Measurements from ENCODE around the gene LIPE.
A peak's percentile ranks its signal among the peaks of the same experiment; 100 is the strongest.

LIPE gene

GRCh38 chr19:42433503-42434260 lies 6.5 kb upstream of the LIPE start:
- peaks cover 18% of the 10 kb centered on the region for H3K27me3 Mint-ChIP-seq
- DNase-seq, result peak; percentile 78
- H3K4me3 Mint-ChIP-seq, result no peak overlapping the region
- H3K9me3 Mint-ChIP-seq, result no peaks in the 10 kb centered on the region
- no peak overlapping the region for H3K27ac Mint-ChIP-seq
- H3K4me1 Mint-ChIP-seq, result peaks cover 9% of the 10 kb centered on the region
- no peaks in the 10 kb centered on the region for H3K36me3 Mint-ChIP-seq
- CTCF ChIA-PET, result interaction anchor here (0.7 to 2.8 kb wide), 8 partner anchors 9 to 325 kb away, joined by 3 to 17 read pairs (median 6); no protein-coding TSS in a partner anchor

- CTCF ChIA-PET, result interaction anchor here (1.9 kb wide), 1 partner anchor 10 kb away, joined by 6 read pairs; no protein-coding TSS in a partner anchor
- Mint-ChIP-seq H3K4me1 (peaks cover 4% of the 10 kb centered on the region), H3K9me3 (no peaks in the 10 kb centered on the region), H3K36me3 (no peaks in the 10 kb centered on the region), H3K27ac (no peak overlapping the region), H3K4me3 (no peak overlapping the region), H3K27me3 (peaks cover 31% of the 10 kb centered on the region)
- DNase-seq, result no peak
These were observed 4.3 kb upstream of the LIPE start for GRCh38 chr19:42431486-42431885.

GRCh38 chr19:42428676-42429075 lies 1.5 kb upstream of the LIPE start:
- peaks cover 42% of the 10 kb centered on the region for H3K27me3 Mint-ChIP-seq
- H3K4me1 Mint-ChIP-seq, result peaks cover 11% of the 10 kb centered on the region
- H3K9me3 Mint-ChIP-seq, result no peaks in the 10 kb centered on the region
- CTCF ChIA-PET, result interaction anchor here (0.8 to 1.2 kb wide), 2 partner anchors 8 to 10 kb away, joined by 3 to 4 read pairs; no protein-coding TSS in a partner anchor
- no peak for DNase-seq
- no peak overlapping the region for H3K27ac Mint-ChIP-seq
- H3K36me3 Mint-ChIP-seq, result no peaks in the 10 kb centered on the region
- no peak overlapping the region for H3K4me3 Mint-ChIP-seq

- no peaks in the 10 kb centered on the region for H3K9me3 Mint-ChIP-seq
- no peak overlapping the region for H3K4me3 Mint-ChIP-seq
These were observed 545 bp downstream of the LIPE start for GRCh38 chr19:42426643-42427042.

GRCh38 chr19:42424712-42425131 lies 2.5 kb downstream of the LIPE start:
- Mint-ChIP-seq H3K4me3 (peak overlapping the region; percentile 89), H3K4me1 (peaks cover 45% of the 10 kb centered on the region), H3K27ac (no peak overlapping the region), H3K27me3 (peaks cover 40% of the 10 kb centered on the region), H3K36me3 (peaks cover 2% of the 10 kb centered on the region), H3K9me3 (no peaks in the 10 kb centered on the region)
- CTCF ChIA-PET, result interaction anchor here (0.8 to 2.1 kb wide), 4 partner anchors 10 to 18 kb away, joined by 3 to 10 read pairs (median 6); partner anchors contain the start of gene CXCL17
- no peak for DNase-seq

More at GRCh38 chr19:42426643-42427042, 545 bp downstream of the LIPE start:
- no peak for DNase-seq
- Mint-ChIP-seq H3K36me3 (no peaks in the 10 kb centered on the region), H3K27me3 (peaks cover 40% of the 10 kb centered on the region), H3K4me1 (peaks cover 27% of the 10 kb centered on the region), H3K27ac (no peak overlapping the region)
- CTCF ChIA-PET, result interaction anchor here (0.7 to 1.3 kb wide), 3 partner anchors 10 to 14 kb away, joined by 4 to 7 read pairs (median 4); no protein-coding TSS in a partner anchor

GRCh38 chr19:42424345-42424707 lies 2.9 kb downstream of the LIPE start:
- Mint-ChIP-seq H3K4me3 (peak overlapping the region; percentile 89), H3K27ac (peak overlapping the region; percentile 88), H3K4me1 (peaks cover 45% of the 10 kb centered on the region), H3K36me3 (peaks cover 2% of the 10 kb centered on the region), H3K27me3 (peaks cover 40% of the 10 kb centered on the region), H3K9me3 (no peaks in the 10 kb centered on the region)
- CTCF ChIA-PET, result interaction anchor here (0.8 to 2.1 kb wide), 5 partner anchors 10 to 26 kb away, joined by 3 to 10 read pairs (median 6); partner anchors contain the start of gene CXCL17
- no peak for DNase-seq

GRCh38 chr19:42423462-42424344 lies 3.5 kb downstream of the LIPE start:
- CTCF ChIA-PET, result interaction anchor here (0.8 to 2.3 kb wide), 7 partner anchors 10 to 105 kb away, joined by 3 to 10 read pairs (median 7); partner anchors contain the start of genes CEACAM1 and CXCL17
- no peaks in the 10 kb centered on the region for H3K9me3 Mint-ChIP-seq
- peaks cover 5% of the 10 kb centered on the region for H3K36me3 Mint-ChIP-seq
- peak overlapping the region; percentile 88 for H3K27ac Mint-ChIP-seq
- peak overlapping the region; percentile 89 for H3K4me3 Mint-ChIP-seq
- peaks cover 38% of the 10 kb centered on the region for H3K27me3 Mint-ChIP-seq
- peak; percentile 96 for DNase-seq
- peaks cover 45% of the 10 kb centered on the region for H3K4me1 Mint-ChIP-seq

GRCh38 chr19:42422901-42423461 lies 4.2 kb downstream of the LIPE start:
- H3K4me3 Mint-ChIP-seq, result peak overlapping the region; percentile 89
- peaks cover 33% of the 10 kb centered on the region for H3K27me3 Mint-ChIP-seq

GRCh38 chr19:42422092-42422900 lies 4.9 kb downstream of the LIPE start:
- Mint-ChIP-seq H3K4me1 (peaks cover 45% of the 10 kb centered on the region), H3K4me3 (peak overlapping the region; percentile 89), H3K36me3 (peaks cover 7% of the 10 kb centered on the region), H3K27ac (peak overlapping the region; percentile 88), H3K27me3 (peaks cover 33% of the 10 kb centered on the region), H3K9me3 (no peaks in the 10 kb centered on the region)
- no peak for DNase-seq
- CTCF ChIA-PET, result interaction anchor here (1.6 to 3.7 kb wide), 5 partner anchors 11 to 106 kb away, joined by 3 to 23 read pairs (median 9); partner anchors contain the start of gene CEACAM1

More at GRCh38 chr19:42422901-42423461, 4.2 kb downstream of the LIPE start:
- H3K36me3 Mint-ChIP-seq, result peaks cover 7% of the 10 kb centered on the region
- no peaks in the 10 kb centered on the region for H3K9me3 Mint-ChIP-seq
- CTCF ChIA-PET, result interaction anchor here (1.2 to 2.3 kb wide), 5 partner anchors 11 to 105 kb away, joined by 3 to 10 read pairs (median 9); partner anchors contain the start of gene CEACAM1
- no peak for DNase-seq
- H3K27ac Mint-ChIP-seq, result peak overlapping the region; percentile 88
- H3K4me1 Mint-ChIP-seq, result peaks cover 45% of the 10 kb centered on the region

- no peaks in the 10 kb centered on the region for H3K9me3 Mint-ChIP-seq
- H3K4me3 Mint-ChIP-seq, result peak overlapping the region; percentile 89
- CTCF ChIA-PET, result interaction anchor here (1.0 to 3.7 kb wide), 4 partner anchors 12 to 19 kb away, joined by 6 to 23 read pairs (median 13); no protein-coding TSS in a partner anchor
- H3K27me3 Mint-ChIP-seq, result peaks cover 26% of the 10 kb centered on the region
- H3K27ac Mint-ChIP-seq, result no peak overlapping the region
- no peak for DNase-seq
- H3K4me1 Mint-ChIP-seq, result peaks cover 45% of the 10 kb centered on the region
- H3K36me3 Mint-ChIP-seq, result peaks cover 7% of the 10 kb centered on the region
These were observed 5.6 kb downstream of the LIPE start for GRCh38 chr19:42421591-42422031.

- H3K4me1 Mint-ChIP-seq, result peaks cover 45% of the 10 kb centered on the region
- DNase-seq, result no peak
- H3K4me3 Mint-ChIP-seq, result no peak overlapping the region
- CTCF ChIA-PET, result interaction anchor here (0.6 to 3.7 kb wide), 7 partner anchors 12 to 1019 kb away, joined by 3 to 23 read pairs (median 10); partner anchors contain the start of gene CEACAM1
- H3K9me3 Mint-ChIP-seq, result no peaks in the 10 kb centered on the region
- H3K27ac Mint-ChIP-seq, result no peak overlapping the region
- peaks cover 21% of the 10 kb centered on the region for H3K27me3 Mint-ChIP-seq
- peaks cover 9% of the 10 kb centered on the region for H3K36me3 Mint-ChIP-seq
These were observed 6.1 kb downstream of the LIPE start for GRCh38 chr19:42421101-42421500.

- H3K27ac Mint-ChIP-seq, result peak overlapping the region; percentile 59
- peaks cover 17% of the 10 kb centered on the region for H3K27me3 Mint-ChIP-seq
- CTCF ChIA-PET, result interaction anchor here (0.7 to 3.7 kb wide), 18 partner anchors 8 to 312 kb away, joined by 3 to 23 read pairs (median 4); partner anchors contain the start of genes CEACAM1 and POU2F2
- H3K36me3 Mint-ChIP-seq, result peaks cover 11% of the 10 kb centered on the region
- DNase-seq, result peak; percentile 88
- no peaks in the 10 kb centered on the region for H3K9me3 Mint-ChIP-seq
- H3K4me1 Mint-ChIP-seq, result peaks cover 45% of the 10 kb centered on the region
- no peak overlapping the region for H3K4me3 Mint-ChIP-seq
These were observed 7.1 kb downstream of the LIPE start for GRCh38 chr19:42420055-42420544.

Data from activated naive CD4-positive, alpha-beta T cell treated with anti-CD3 and anti-CD28 coated beads, Interleukin-2, amount 10 ng/mL, durations not matched to agents 7 days and 5 days (primary cell).